Measurements from ENCODE around the gene RTF1.

The RTF1 gene

DNA sequence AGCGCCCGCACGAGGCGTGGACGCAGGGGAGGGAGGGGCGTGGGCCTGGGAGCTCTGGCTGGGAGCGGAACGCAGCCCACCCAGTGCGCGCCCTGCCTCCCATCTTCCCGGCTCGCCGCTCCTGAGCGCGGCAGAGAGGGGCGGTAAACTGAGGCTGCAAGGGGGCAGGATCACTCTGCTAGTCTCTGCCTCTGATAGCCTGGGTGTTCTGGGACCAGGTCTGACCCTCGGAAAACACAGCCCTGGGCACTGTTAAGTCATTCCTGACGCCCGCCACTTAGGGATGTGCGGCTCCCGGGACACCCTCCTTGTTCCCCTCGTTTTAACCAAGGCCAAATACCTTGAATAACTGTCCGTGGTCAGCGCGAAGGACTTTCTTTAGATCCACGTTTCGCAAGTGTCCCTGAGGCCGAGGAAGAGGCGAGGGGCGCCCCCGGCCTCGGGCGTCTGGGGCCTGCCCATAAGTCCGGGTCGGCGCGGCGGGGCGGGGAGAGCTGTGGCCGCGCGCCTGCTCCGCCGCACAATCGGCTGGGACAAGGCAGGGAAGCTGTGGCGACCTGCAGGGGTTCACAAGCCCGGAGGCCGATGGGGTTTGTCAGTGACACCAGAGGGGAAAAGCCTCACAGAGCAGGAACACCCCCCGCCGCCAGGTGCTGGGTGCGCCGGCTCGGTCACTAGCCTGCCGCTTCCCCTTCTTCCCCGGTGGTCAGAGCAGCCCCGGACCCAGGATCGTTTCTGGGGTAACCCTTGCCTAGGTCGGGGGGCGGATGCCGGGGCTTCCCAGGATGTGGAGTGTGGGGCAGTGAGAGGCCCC is 78.2 kb downstream of the RTF1 start:
- Histone ChIP-seq H3K4me3 (ENCODE audit: low read length) (0 out of 2 replicates have a peak overlapping the region, but pooled peaks have one; percentile 3), H3K4me2 (ENCODE audit: low read length) (peak overlapping the region; percentile 97; the same call in 1 of the 2 replicates), H3F3A (ENCODE audit: control insufficient read depth, insufficient read depth) (no peaks in the 10 kb centered on the region), H3K9me3 (ENCODE audit: control insufficient read depth, insufficient read depth, low read length) (no peaks in the 10 kb centered on the region), H3K27ac (ENCODE audit: low read depth, low read length) (no peak overlapping the region), H3K9me2 (replicated peaks; ENCODE audit: control insufficient read depth, low read length) (no peaks in the 10 kb centered on the region), H4K20me1 (ENCODE audit: control insufficient read depth, insufficient read depth, low read depth, low read length) (no peaks in the 10 kb centered on the region), H3K36me3 (ENCODE audit: control insufficient read depth, low read length) (no peaks in the 10 kb centered on the region), H3K4me1 (ENCODE audit: control insufficient read depth, low read length) (peaks cover 28% of the 10 kb centered on the region), H3K79me2 (ENCODE audit: control insufficient read depth, low read length) (no peaks in the 10 kb centered on the region), H3K27me3 (ENCODE audit: control insufficient read depth, low read length) (peaks cover 75% of the 10 kb centered on the region)
- TF ChIP-seq, protein P1, sequence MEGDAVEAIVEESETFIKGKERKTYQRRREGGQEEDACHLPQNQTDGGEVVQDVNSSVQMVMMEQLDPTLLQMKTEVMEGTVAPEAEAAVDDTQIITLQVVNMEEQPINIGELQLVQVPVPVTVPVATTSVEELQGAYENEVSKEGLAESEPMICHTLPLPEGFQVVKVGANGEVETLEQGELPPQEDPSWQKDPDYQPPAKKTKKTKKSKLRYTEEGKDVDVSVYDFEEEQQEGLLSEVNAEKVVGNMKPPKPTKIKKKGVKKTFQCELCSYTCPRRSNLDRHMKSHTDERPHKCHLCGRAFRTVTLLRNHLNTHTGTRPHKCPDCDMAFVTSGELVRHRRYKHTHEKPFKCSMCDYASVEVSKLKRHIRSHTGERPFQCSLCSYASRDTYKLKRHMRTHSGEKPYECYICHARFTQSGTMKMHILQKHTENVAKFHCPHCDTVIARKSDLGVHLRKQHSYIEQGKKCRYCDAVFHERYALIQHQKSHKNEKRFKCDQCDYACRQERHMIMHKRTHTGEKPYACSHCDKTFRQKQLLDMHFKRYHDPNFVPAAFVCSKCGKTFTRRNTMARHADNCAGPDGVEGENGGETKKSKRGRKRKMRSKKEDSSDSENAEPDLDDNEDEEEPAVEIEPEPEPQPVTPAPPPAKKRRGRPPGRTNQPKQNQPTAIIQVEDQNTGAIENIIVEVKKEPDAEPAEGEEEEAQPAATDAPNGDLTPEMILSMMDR (IDR thresholded peaks at IDR 0.05; ENCODE audit: low read depth, low read length, poor library complexity, severe bottlenecking) = no peak
- TF ChIP-seq EZH2phosphoT487 (IDR thresholded peaks at IDR 0.05; ENCODE audit: borderline replicate concordance, low read length) = peak; percentile 98; the same call in 1 of the 2 replicates

DNA sequence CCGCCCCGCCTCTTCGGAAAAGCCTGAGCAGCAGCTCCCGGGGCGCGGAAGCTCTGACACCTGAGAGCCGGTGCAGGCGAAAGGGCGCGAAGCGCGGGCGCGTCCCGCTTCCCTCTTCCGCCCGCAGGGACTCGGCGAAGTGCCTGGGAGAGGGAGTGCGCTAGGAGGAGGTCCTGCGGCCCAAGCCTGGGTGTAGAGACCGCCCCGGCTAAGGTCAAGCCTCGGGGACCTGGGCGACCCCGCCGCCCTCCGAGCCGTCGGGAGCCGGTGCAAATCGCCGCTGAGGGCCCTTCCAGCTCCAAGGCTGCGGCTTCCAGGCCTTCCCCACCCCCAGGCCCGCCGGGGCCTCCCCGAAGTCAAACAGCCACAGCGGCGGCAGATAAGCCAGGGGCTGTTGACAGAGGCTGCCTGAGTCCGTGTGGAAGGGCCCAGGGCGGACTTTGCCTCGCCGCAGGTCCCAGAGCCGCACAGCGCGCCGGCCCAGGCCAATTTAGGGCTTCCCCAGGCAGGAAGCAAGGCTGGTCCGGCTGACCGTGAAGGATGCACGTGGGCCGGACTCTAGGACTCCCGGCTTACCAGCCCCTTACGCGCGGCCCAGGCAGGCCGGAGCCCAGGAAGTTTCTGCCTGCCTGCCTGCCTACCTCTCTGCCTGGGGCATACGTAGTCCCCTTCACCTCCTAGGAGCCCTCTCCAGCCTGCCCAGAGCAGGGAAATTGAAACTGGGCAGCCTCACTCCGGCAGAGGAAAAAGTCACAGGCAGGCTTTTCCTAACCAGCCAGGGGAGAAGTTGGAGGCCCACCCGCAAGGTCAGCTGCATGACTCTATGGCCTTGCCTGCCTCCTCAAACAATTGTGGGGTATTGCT is 79.1 kb downstream of the RTF1 start:
- H3K4me1 ChIP-seq (ENCODE audit: control insufficient read depth, low read length) = peaks cover 29% of the 10 kb centered on the region
- H4K20me1 ChIP-seq (ENCODE audit: control insufficient read depth, insufficient read depth, low read depth, low read length) = no peaks in the 10 kb centered on the region
- peaks cover 81% of the 10 kb centered on the region for H3K27me3 ChIP-seq (ENCODE audit: control insufficient read depth, low read length)
- H3K4me3 ChIP-seq (ENCODE audit: low read length) = no peak overlapping the region
- no peaks in the 10 kb centered on the region for H3K36me3 ChIP-seq (ENCODE audit: control insufficient read depth, low read length)
- no peaks in the 10 kb centered on the region for H3K9me2 ChIP-seq (replicated peaks; ENCODE audit: control insufficient read depth, low read length)
- H3K9me3 ChIP-seq (ENCODE audit: control insufficient read depth, insufficient read depth, low read length) = no peaks in the 10 kb centered on the region
- H3F3A ChIP-seq (ENCODE audit: control insufficient read depth, insufficient read depth) = no peaks in the 10 kb centered on the region
- no peak overlapping the region for H3K27ac ChIP-seq (ENCODE audit: low read depth, low read length)
- H3K4me2 ChIP-seq (ENCODE audit: low read length) = no peak overlapping the region
- TF ChIP-seq EZH2phosphoT487 (IDR thresholded peaks at IDR 0.05; ENCODE audit: borderline replicate concordance, low read length) = no peak
- TF ChIP-seq, protein P1 (IDR thresholded peaks at IDR 0.05; ENCODE audit: low read depth, low read length, poor library complexity, severe bottlenecking) = no peak
- H3K79me2 ChIP-seq (ENCODE audit: control insufficient read depth, low read length) = no peaks in the 10 kb centered on the region

GRCh38 chr15:41498657-41499056 is 81.8 kb downstream of the RTF1 start:
- TF ChIP-seq, protein P1 (IDR thresholded peaks at IDR 0.05; ENCODE audit: low read depth, low read length, poor library complexity, severe bottlenecking) = no peak
- TF ChIP-seq EZH2phosphoT487 (IDR thresholded peaks at IDR 0.05; ENCODE audit: borderline replicate concordance, low read length) = no peak
- no peaks in the 10 kb centered on the region for H3K79me2 ChIP-seq (ENCODE audit: control insufficient read depth, low read length)
- no peak overlapping the region for H3K27ac ChIP-seq (ENCODE audit: low read depth, low read length)
- H3K4me1 ChIP-seq (ENCODE audit: control insufficient read depth, low read length) = peaks cover 41% of the 10 kb centered on the region
- H4K20me1 ChIP-seq (ENCODE audit: control insufficient read depth, insufficient read depth, low read depth, low read length) = no peaks in the 10 kb centered on the region
- no peak overlapping the region for H3K4me3 ChIP-seq (ENCODE audit: low read length)
- peaks cover 82% of the 10 kb centered on the region for H3K27me3 ChIP-seq (ENCODE audit: control insufficient read depth, low read length)
- H3K9me3 ChIP-seq (ENCODE audit: control insufficient read depth, insufficient read depth, low read length) = no peaks in the 10 kb centered on the region
- no peak overlapping the region for H3K4me2 ChIP-seq (ENCODE audit: low read length)
- no peaks in the 10 kb centered on the region for H3K9me2 ChIP-seq (replicated peaks; ENCODE audit: control insufficient read depth, low read length)
- no peaks in the 10 kb centered on the region for H3K36me3 ChIP-seq (ENCODE audit: control insufficient read depth, low read length)
- no peaks in the 10 kb centered on the region for H3F3A ChIP-seq (ENCODE audit: control insufficient read depth, insufficient read depth)

Data from DOHH2 (cell line).